NCI-H2171 treated with DMSO at 0.1 percent for 48 hours (cell line): ENCODE results near the gene ISLR2.
A peak's percentile ranks its signal among the peaks of the same experiment; 100 is the strongest.

Source experiments
- DNase-seq: peaks from one replicate; lab custom pipeline; 2025; lab: John Stamatoyannopoulos, UW

Gene ISLR2

GRCh38 chr15:74176262-74177214, 46.2 kb downstream of the ISLR2 start:
- peak; percentile 52 for DNase-seq

- DNase-seq, result no peak
These were observed 48.1 kb downstream of the ISLR2 start for GRCh38 chr15:74178326-74179100.

- no peak for DNase-seq
These were observed 48.9 kb downstream of the ISLR2 start for GRCh38 chr15:74179101-74179841.

- peak; percentile 57 for DNase-seq
These were observed 49.8 kb downstream of the ISLR2 start for GRCh38 chr15:74179983-74180880.

- DNase-seq, result no peak
These were observed 50.7 kb downstream of the ISLR2 start for GRCh38 chr15:74180881-74181602.

- DNase-seq, result no peak
These were observed 51.7 kb downstream of the ISLR2 start for GRCh38 chr15:74182131-74182530.

DNA sequence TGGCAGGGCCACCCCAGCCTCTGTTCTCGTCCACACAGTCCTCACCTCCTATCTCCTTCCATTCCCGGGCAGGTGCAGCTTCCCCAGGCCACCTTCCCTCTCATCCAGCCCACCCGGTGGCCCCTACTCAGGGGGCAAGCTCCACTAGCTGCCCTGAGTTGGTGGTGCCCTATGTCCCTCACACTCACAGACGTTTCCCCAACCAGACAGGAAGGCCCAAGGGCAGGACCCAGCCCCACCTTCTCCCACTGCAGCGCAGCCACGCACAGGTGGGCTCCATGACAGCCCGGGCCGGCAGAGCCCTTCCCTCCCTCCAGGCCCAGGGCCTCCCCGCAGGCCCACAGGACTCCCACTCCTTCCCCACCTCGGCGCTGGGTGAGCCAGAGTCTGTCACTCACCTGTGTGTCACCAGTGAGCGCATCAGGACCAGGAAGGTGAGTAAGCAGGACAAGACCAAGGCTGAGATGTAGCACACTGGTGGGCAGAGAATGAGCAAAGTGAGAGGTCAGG, 54.3 kb downstream of the ISLR2 start:
- no peak for DNase-seq

- DNase-seq, result no peak
These were observed 55.4 kb downstream of the ISLR2 start for GRCh38 chr15:74185710-74186348.
